PC-3 (cell line): ENCODE measurements around the gene KAZN. TPM values are rescaled to one million over a fixed set of nuclear protein-coding genes. Genes with fewer than 3 reads are reported as not detected.

Source experiments
- ATAC-seq: fragments of 200-7000 bp; cut with Tn5 transposase; 2 replicates; pipeline ENCODE4 v1.9.1; 2020; ENCODE audit warnings: mild to moderate bottlenecking, moderate library complexity
- BruUV-seq: library from RNA; stranded (reverse); fragments of 400-500 nt; replicated peaks from 2 replicates; lab custom pipeline; 2021; lab: Mats Ljungman, UMichigan
- CTCF ChIA-PET: fragments of 300-600 bp; sonication (Branson Sonifier 250); formaldehyde crosslinking; loops from one replicate; lab custom pipeline; 2022; ENCODE audit warnings: antibody characterized with exemption; lab: Charles Lee
- POLR2A ChIA-PET: fragments of 300-600 bp; sonication (Branson Sonifier 250); formaldehyde crosslinking; loops from one replicate; lab custom pipeline; 2022; ENCODE audit warnings: antibody characterized with exemption; ENCODE audit not compliant: unreplicated experiment; lab: Charles Lee
- DNase-seq: peaks from one replicate; pipeline ENCODE4 v3.0.0-alpha.2; 2015
- H2AFZ ChIP-seq: fragments of 300-600 bp; sonication (generic); 2 replicates; pipeline ENCODE4 v1.6.0; 2016; ENCODE audit warnings: antibody characterized with exemption, low read length
- H3F3A ChIP-seq: fragments of 300-600 bp; sonication (generic); one replicate; pipeline ENCODE4 v1.6.0; 2017; ENCODE audit warnings: antibody characterized with exemption, low read length, control low read depth, mild to moderate bottlenecking; ENCODE audit not compliant: unreplicated experiment
- H3K27ac ChIP-seq: fragments of 300-600 bp; sonication (generic); 2 replicates; pipeline ENCODE4 v1.5.1; 2016; ENCODE audit warnings: mild to moderate bottlenecking, low read length
- H3K27me3 ChIP-seq: fragments of 300-600 bp; sonication (generic); 2 replicates; pipeline ENCODE4 v1.6.1; 2016; ENCODE audit warnings: low read length, mixed read lengths
- H3K36me3 ChIP-seq: fragments of 300-600 bp; sonication (generic); 2 replicates; pipeline ENCODE4 v1.6.1; 2016; ENCODE audit warnings: low read depth, mixed run types, low read length, mixed read lengths
- H3K4me1 ChIP-seq: fragments of 300-600 bp; sonication (generic); 2 replicates; pipeline ENCODE4 v1.5.1; 2016; ENCODE audit warnings: low read length; ENCODE audit not compliant: insufficient read depth
- H3K4me2 ChIP-seq: fragments of 300-600 bp; sonication (generic); 2 replicates; pipeline ENCODE4 v1.6.0; 2016; ENCODE audit warnings: low read length
- H3K4me3 ChIP-seq: fragments of 300-600 bp; sonication (generic); 2 replicates; pipeline ENCODE4 v1.5.1; 2016; ENCODE audit warnings: mild to moderate bottlenecking, low read length, mixed read lengths
- H3K79me2 ChIP-seq: fragments of 300-600 bp; sonication (generic); 2 replicates; pipeline ENCODE4 v1.6.1; 2017; ENCODE audit warnings: low read length, mixed read lengths
- H3K9ac ChIP-seq: fragments of 300-600 bp; sonication (generic); 2 replicates; pipeline ENCODE4 v1.6.0; 2016; ENCODE audit warnings: mild to moderate bottlenecking, low read length
- H3K9me2 ChIP-seq: fragments of 300-600 bp; sonication (generic); replicated peaks from 2 replicates; pipeline ENCODE4 v1.6.1; 2016; ENCODE audit warnings: mixed run types, low read length, mixed read lengths
- H3K9me3 ChIP-seq: fragments of 300-600 bp; sonication (generic); 2 replicates; pipeline ENCODE4 v1.6.1; 2016; ENCODE audit warnings: low read length, mixed read lengths
- H4K20me1 ChIP-seq: fragments of 300-600 bp; sonication (generic); 2 replicates; pipeline ENCODE4 v1.6.1; 2016; ENCODE audit warnings: low read length, mixed read lengths
- CTCF ChIP-seq: fragments of 300-600 bp; sonication (generic); conservative IDR thresholded peaks from 2 replicates; pipeline ENCODE4 v1.5.1; 2017; ENCODE audit warnings: antibody characterized with exemption, low read depth, mild to moderate bottlenecking, low read length
- EZH2 ChIP-seq: fragments of 300-600 bp; sonication (generic); IDR thresholded peaks from one replicate; pipeline ENCODE4 v1.6.1; 2017; ENCODE audit warnings: antibody characterized with exemption, mild to moderate bottlenecking, low read length; ENCODE audit not compliant: unreplicated experiment
- EZH2phosphoT487 ChIP-seq: fragments of 300-600 bp; sonication (generic); IDR thresholded peaks from 2 replicates; pipeline ENCODE4 v1.6.1; 2018; ENCODE audit warnings: mild to moderate bottlenecking, antibody characterized with exemption, low read length, borderline replicate concordance
- intact Hi-C: fragments of 100-400 bp; cut with micrococcal nuclease; formaldehyde crosslinking; loops from 2 replicates; pipeline ENCODE4 v1.9.0; 2023
- total RNA-seq: library from RNA; depleted of rRNA; stranded (reverse); fragments of >200 nt; gene quantifications from 2 replicates; pipeline ENCODE4 v1.2.3, GENCODE V29; 2014

Gene KAZN
- total RNA-seq, 1 experiment from 2014 or later = 2.0 TPM

GRCh38 chr1:14659913-14660312 lies 61.4 kb downstream of the KAZN start:
- no peak overlapping the region for H2AFZ ChIP-seq
- peaks cover 8% of the 10 kb centered on the region; the same call in 1 of the 2 replicates for H3K4me1 ChIP-seq
- ChIA-PET CTCF (interaction anchor here (0.5 kb wide), 1 partner anchor 132 kb away, joined by 7 read pairs; no protein-coding TSS in a partner anchor), POLR2A (no interaction called here)
- DNase-seq (no peak), ATAC-seq (no peak)
- no peaks in the 10 kb centered on the region for H3K36me3 ChIP-seq
- TF ChIP-seq CTCF (no peak), EZH2 (no peak), EZH2phosphoT487 (no peak)
- intact Hi-C loops = no loop called here
- H4K20me1 ChIP-seq = no peaks in the 10 kb centered on the region
- H3K27ac ChIP-seq = no peak overlapping the region
- H3K9me3 ChIP-seq = no peaks in the 10 kb centered on the region
- H3F3A ChIP-seq = no peaks in the 10 kb centered on the region
- no peaks in the 10 kb centered on the region for H3K79me2 ChIP-seq
- H3K9me2 ChIP-seq = no peaks in the 10 kb centered on the region
- no peak overlapping the region for H3K9ac ChIP-seq
- BruUV-seq = no TSS peak
- H3K27me3 ChIP-seq = no peaks in the 10 kb centered on the region
- no peak overlapping the region for H3K4me2 ChIP-seq
- no peak overlapping the region for H3K4me3 ChIP-seq

- Histone ChIP-seq H3K36me3 (no peaks in the 10 kb centered on the region), H3K27me3 (no peaks in the 10 kb centered on the region), H3K9me3 (no peaks in the 10 kb centered on the region), H3K9ac (no peak overlapping the region), H3F3A (no peaks in the 10 kb centered on the region), H3K79me2 (no peaks in the 10 kb centered on the region), H3K4me2 (no peak overlapping the region), H3K4me1 (peaks cover 8% of the 10 kb centered on the region; the same call in 1 of the 2 replicates), H3K27ac (no peak overlapping the region), H3K9me2 (no peaks in the 10 kb centered on the region), H3K4me3 (no peak overlapping the region), H4K20me1 (no peaks in the 10 kb centered on the region), H2AFZ (no peak overlapping the region)
- DNase-seq (no peak), ATAC-seq (no peak)
- POLR2A ChIA-PET = no interaction called here
- BruUV-seq = no TSS peak
- no peak for TF ChIP-seq EZH2phosphoT487
- no peak for TF ChIP-seq EZH2
- no peak for TF ChIP-seq CTCF
- intact Hi-C loops = no loop called here
- CTCF ChIA-PET = no interaction called here
These were observed 62.3 kb downstream of the KAZN start for GRCh38 chr1:14660801-14661200.

GRCh38 chr1:14661222-14661621 lies 62.7 kb downstream of the KAZN start:
- ChIA-PET CTCF (no interaction called here), POLR2A (no interaction called here)
- Histone ChIP-seq H3K9ac (no peak overlapping the region), H3K4me2 (no peak overlapping the region), H3K4me3 (no peak overlapping the region), H3K4me1 (peaks cover 12% of the 10 kb centered on the region; the same call in 1 of the 2 replicates), H3K9me3 (no peaks in the 10 kb centered on the region), H3F3A (no peaks in the 10 kb centered on the region), H4K20me1 (no peaks in the 10 kb centered on the region), H3K79me2 (no peaks in the 10 kb centered on the region), H3K36me3 (no peaks in the 10 kb centered on the region), H3K27ac (no peak overlapping the region), H3K9me2 (no peaks in the 10 kb centered on the region), H2AFZ (no peak overlapping the region), H3K27me3 (no peaks in the 10 kb centered on the region)
- DNase-seq (no peak), ATAC-seq (no peak)
- intact Hi-C loops = no loop called here
- no TSS peak for BruUV-seq
- TF ChIP-seq CTCF = no peak
- TF ChIP-seq EZH2 = no peak
- no peak for TF ChIP-seq EZH2phosphoT487
